Activated CD4-positive, CD25-positive, alpha-beta regulatory T cell treated with anti-CD3 and anti-CD28 coated beads, Interleukin-2, amount 50 U/mL, for 72 hours (primary cell): ENCODE results near the gene C12orf57.
"Not testable (repeated sequence)": the region's sequence is repeated elsewhere in the genome, so short reads cannot be mapped to it uniquely, and the experiment has no call there.

Source experiments
- DNase-seq: peaks from one replicate; pipeline ENCODE4 v3.0.0; 2021

C12orf57 gene, protein sequence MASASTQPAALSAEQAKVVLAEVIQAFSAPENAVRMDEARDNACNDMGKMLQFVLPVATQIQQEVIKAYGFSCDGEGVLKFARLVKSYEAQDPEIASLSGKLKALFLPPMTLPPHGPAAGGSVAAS

DNA sequence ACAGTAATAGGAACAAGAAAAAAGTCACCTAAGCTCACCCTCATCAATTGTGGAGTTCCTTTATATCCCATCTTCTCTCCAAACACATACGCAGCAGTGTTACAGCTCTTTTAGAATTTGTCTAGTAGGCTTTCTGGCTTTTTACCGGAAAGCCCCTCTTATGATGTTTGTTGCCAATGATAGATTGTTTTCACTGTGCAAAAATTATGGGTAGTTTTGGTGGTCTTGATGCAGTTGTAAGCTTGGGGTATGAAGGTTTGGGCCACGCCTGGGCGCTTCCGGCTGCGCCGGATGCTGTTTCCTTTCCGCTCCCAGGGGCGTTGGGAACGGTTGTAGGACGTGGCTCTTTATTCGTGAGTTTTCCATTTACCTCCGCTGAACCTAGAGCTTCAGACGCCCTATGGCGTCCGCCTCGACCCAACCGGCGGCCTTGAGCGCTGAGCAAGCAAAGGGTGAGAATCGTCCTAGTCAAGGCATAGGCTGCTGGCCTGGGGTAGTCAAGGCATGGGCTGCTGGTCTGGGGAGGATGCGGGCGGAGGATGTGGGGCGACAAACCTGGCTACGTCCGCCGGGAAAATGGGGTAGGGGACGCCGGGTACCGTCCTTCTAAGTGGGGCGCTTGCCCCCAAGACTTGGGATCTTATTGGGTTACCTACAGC, at the start of gene C12orf57, which contains the start of gene RNU7-1:
Gene C12orf57, plus strand, starts transcription at position 301 of the 659 bp plus-strand sequence. Its CDS starts 100 bp downstream, at position 401.
Gene RNU7-1, plus strand, starts transcription at position 95 of the 659 bp plus-strand sequence.
- DNase-seq = peak; percentile 79

DNA sequence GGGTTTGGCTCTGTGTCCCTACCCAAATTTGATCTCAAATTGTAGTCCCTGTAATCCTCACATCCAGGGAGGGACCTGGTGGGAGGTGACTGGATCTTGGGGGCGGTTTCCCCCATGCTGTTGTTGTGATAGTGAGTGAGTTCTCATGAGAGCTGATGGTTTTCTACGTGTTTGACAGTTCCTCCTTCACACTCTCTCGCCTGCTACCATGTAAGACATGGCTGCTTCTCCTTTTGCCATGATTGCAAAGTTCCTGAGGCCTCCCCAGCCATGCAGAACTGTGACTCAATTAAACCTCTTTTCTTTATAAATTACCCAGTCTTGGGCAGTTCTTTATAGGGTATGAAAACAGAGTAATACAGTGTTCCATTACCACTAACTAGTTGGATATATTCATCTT, 49.5 kb upstream of the C12orf57 start:
- no peak for DNase-seq

DNA sequence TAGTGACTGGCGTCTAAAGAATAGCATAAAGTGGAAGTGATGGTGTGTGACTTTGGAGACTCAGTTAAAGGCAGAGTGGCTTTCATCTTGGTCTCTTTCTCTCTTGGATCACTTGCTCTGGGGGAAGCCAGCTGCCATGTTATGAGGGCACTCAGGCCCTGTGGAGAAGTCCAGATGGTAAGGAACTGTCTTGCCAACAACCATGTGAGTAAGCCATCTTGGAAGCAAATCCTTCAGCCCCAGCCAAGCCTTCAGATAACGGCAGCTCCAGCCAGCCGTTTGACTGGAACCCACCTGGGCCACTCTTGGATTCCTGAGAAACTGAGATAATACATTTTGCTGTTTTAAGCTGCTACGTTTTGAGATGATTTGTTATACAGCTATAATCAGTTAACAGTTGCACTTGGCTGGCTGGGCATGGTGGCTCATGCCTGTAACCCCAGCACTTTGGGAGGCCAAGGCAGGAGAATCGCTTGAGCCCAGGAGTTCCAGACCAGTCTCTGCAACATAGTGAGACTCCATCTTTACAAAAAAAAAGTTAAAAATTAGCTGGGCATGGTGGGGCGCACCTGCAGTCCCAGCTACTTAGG, 46.9 kb upstream of the C12orf57 start:
- DNase-seq = no peak

GRCh38 chr12:6899427-6899826, 44.4 kb upstream of the C12orf57 start:
- no peak for DNase-seq

DNA sequence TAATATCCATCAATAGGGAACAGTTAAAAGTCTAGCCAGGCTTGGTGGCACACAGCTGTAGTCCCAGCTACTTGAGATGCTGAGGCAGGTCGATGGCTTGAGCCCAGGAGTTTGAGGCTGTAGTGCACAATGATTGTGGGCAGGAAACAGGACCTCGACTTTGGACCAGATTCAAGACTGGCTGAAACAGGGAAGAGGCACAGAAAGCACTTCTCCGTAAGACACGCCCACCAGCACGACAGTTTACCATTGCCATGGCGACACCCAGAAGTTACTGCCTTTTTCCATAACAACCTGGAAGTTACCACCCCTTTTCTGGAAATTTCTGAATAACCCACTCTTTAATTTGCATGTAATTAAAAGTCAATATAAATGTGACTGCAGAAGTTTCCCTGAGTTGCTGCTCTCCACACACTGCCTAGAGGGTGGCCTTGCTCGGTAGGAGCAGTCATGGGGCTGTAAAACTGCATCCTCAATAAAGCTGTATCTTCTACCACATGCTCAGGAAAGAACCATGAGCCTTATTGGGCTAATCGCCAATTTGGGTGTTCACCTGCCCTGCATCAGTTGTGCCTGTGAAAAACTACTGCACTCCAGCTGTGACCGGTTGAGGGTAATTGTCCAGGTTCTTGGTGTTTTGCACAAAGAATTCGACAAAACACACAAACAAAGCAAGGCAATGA, 43.8 kb upstream of the C12orf57 start:
- no peak for DNase-seq

GRCh38 chr12:6902448-6902847, 41.4 kb upstream of the C12orf57 start:
- no peak for DNase-seq

DNA sequence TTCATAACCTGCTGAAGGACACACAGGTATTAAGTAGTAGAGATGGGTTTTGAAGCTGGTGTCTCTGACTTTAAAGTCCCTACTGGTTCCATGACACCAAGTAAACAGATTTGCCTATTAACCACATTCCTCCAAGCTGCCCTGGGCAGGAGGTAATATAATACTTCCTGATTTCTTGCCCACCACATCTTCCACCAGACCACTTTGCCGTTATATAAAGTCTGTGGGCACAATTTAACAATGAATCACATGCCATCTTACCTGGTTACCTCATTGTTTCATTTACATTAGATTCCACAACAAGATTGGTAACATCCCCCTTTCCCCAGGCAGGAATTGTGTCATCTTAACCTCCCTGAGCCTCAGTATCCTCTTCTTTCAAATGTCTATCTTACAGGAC, 40.1 kb upstream of the C12orf57 start:
- no peak for DNase-seq

DNA sequence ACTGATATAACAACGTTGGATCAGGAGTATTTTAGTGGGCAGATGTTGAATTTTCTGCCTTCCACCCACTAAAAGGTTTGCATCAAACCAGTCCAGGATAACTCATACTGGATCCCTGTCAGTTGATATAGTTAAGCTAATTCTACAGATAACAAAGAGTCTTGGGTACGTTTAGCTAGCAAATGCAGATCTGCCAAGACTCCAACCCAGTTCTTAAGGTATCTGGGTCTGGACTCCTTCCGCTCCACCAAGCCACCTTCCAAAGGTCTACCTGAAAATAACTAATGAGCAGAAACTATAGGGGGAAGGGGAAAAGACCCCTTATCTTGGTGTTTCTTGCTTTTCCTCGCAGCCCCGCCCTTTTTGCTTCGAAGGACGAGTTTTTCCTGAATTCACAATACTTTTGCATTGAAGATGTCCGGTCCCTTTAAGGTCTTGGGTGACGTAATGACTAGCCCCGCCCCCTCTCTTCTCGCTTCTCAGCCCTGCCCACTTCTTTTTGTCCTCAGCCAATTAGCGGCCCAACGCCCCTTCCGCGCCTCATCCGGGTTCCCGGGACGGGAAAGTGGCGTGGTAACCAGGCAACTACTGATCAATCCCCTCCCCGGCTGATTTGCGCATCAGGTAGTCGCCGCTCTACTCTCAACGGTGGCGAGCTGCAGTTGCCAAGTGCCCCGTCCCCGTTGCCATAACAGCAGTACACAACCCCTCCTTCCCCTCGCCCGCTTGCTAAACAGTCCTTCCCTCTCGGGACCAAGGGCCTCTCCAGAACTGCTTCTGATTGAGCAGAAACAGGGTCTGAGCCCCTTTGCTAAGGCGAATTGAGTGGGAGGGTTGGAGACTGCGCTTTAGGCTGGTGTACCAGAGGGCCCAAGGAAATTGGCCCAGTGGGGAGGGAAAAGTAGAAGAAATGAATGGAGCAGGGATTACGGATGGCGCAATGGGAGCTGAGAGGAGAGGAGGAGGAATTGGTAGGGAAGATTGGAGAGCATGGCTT, 39.2 kb upstream of the C12orf57 start, which contains the start of gene LRRC23:
Gene LRRC23, plus strand, starts transcription at position 543 of the 997 bp plus-strand sequence. CDS start 812 bp downstream, outside the sequence.
- DNase-seq = peak; percentile 96

DNA sequence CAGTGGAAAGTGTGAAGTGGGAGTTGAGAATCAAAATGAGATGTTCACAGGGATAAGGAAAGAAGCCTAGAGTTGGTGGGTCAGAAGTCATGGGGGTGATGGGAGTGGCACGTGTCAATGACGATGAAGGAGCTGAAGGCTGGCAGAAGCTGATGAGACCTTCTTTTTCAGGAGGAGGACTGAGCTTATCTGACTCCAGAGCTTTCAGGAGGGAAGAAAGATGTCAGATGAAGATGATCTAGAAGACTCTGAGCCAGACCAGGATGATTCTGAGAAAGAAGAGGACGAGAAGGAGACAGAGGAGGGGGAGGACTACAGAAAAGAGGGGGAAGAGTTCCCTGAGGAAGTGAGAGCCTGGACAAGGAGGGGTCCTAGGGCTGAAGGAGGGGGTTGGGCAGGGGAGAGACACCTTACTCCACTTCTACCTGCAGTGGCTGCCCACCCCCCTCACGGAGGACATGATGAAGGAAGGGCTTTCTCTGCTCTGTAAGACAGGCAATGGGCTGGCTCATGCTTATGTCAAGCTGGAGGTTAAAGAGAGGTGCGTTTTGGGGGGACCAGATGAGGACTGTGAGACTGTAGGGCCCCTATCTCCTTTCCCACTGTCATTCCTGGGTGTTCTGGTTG, 38.3 kb upstream of the C12orf57 start:
- DNase-seq = no peak

- DNase-seq = not testable (repeated sequence)
These were observed 35.7 kb upstream of the C12orf57 start for GRCh38 chr12:6908141-6908540.

- DNase-seq = no peak
These were observed 34.2 kb upstream of the C12orf57 start for GRCh38 chr12:6909421-6910145.

- DNase-seq = no peak
These were observed 31.5 kb upstream of the C12orf57 start for GRCh38 chr12:6912164-6912935.

- DNase-seq = peak; percentile 82
These were observed 29.4 kb upstream of the C12orf57 start, which contains the start of gene ENO2 for GRCh38 chr12:6914246-6914946. Gene ENO2, plus strand, starts transcription at chr12:6914580. Its CDS starts 1,253 bp downstream, at chr12:6915833.

- no peak for DNase-seq
These were observed 28.7 kb upstream of the C12orf57 start for GRCh38 chr12:6914947-6915788.

DNA sequence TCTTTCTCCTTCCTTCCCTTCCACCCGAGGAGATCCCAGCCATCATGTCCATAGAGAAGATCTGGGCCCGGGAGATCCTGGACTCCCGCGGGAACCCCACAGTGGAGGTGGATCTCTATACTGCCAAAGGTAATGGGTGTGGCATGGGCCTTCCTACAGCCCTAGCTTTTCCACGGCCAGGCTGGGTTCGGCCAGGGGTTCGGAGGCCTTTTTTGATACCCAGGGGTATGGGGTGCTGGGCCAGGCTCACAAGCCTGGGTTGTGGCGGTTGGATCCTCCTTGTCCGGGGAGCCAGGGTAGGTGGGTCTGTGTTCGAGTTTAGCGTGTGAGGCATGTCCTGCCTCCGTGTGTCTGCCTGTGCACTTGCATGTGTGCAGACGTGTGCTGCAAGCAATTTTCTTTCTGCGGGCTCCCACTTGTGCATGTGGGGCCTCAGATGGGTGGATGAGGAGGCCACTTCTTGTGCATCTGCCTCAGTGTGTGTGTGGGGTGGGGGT, 28.0 kb upstream of the C12orf57 start:
- DNase-seq = no peak

GRCh38 chr12:6916426-6917200, 27.2 kb upstream of the C12orf57 start:
- no peak for DNase-seq

GRCh38 chr12:6917491-6918231, 26.2 kb upstream of the C12orf57 start:
- DNase-seq = no peak
